ENCODE measurements around the gene BACE1.

GRCh38 chr11:117335399-117335798 lies 19.3 kb upstream of the BACE1 start:
- TF ChIP-seq ESRRA (CRISPR knock-in tag; IDR thresholded peaks at IDR 0.05; ENCODE audit: borderline replicate concordance) (no peak), CTCF (IDR thresholded peaks at IDR 0.05) (no peak), SP1 (CRISPR knock-in tag; conservative IDR thresholded peaks at IDR 0.05) (no peak), GTF2I (CRISPR knock-in tag; conservative IDR thresholded peaks at IDR 0.05) (no peak), FOXP1 (CRISPR knock-in tag; IDR thresholded peaks at IDR 0.05; ENCODE audit: borderline replicate concordance) (no peak), IRF1 (CRISPR knock-in tag; IDR thresholded peaks at IDR 0.05) (no peak), ZNF416 (CRISPR knock-in tag; IDR thresholded peaks at IDR 0.05) (no peak), FOXJ3 (CRISPR knock-in tag; IDR thresholded peaks at IDR 0.05; ENCODE audit: borderline replicate concordance) (no peak)

Measured in WTC11 (cell line).